Osteoblast (primary cell): ENCODE data around the gene SLC2A3. TPM values are rescaled to one million over a fixed set of nuclear protein-coding genes. Genes with fewer than 3 reads are reported as not detected.

Experiments
- DNase-seq: peaks from one replicate; pipeline ENCODE4 v3.0.0; 2011; ENCODE audit warnings: low spot score, mixed read lengths; ENCODE audit not compliant: insufficient read length; ENCODE audit errors: missing footprints
- H2AFZ ChIP-seq: 2 replicates; pipeline ENCODE4 v1.6.0; 2011; ENCODE audit warnings: mild to moderate bottlenecking, low read length
- H3K27ac ChIP-seq: 2 replicates; pipeline ENCODE4 v1.5.1; 2011; ENCODE audit warnings: mild to moderate bottlenecking, low read depth, low read length, moderate library complexity
- H3K27me3 ChIP-seq: 2 replicates; pipeline ENCODE4 v1.6.0; 2012; ENCODE audit warnings: mild to moderate bottlenecking, control low read depth, inconsistent platforms, low read length, moderate library complexity; ENCODE audit not compliant: insufficient read depth
- H3K36me3 ChIP-seq: 2 replicates; pipeline ENCODE4 v1.5.1; 2011; ENCODE audit warnings: mild to moderate bottlenecking, low read length, control low read depth, moderate library complexity; ENCODE audit not compliant: insufficient read depth
- H3K4me1 ChIP-seq: 2 replicates; pipeline ENCODE4 v1.5.1; 2011; ENCODE audit warnings: mild to moderate bottlenecking, low read length, control low read depth, moderate library complexity; ENCODE audit not compliant: insufficient read depth
- H3K4me2 ChIP-seq: 2 replicates; pipeline ENCODE4 v1.6.0; 2011; ENCODE audit warnings: mild to moderate bottlenecking, low read length; ENCODE audit not compliant: insufficient read depth
- H3K4me3 ChIP-seq: fragments of 200-600 bp; sonication (generic); 3 replicates; pipeline ENCODE4 v1.5.1; 2012; ENCODE audit warnings: mild to moderate bottlenecking, low read length, inconsistent platforms; ENCODE audit not compliant: insufficient read depth
- H3K79me2 ChIP-seq: 2 replicates; pipeline ENCODE4 v1.6.0; 2012; ENCODE audit warnings: mild to moderate bottlenecking, low read length, control low read depth, inconsistent platforms; ENCODE audit not compliant: insufficient read depth
- H3K9me3 ChIP-seq: 2 replicates; pipeline ENCODE4 v1.5.1; 2011; ENCODE audit warnings: low read depth, low read length, control low read depth
- H4K20me1 ChIP-seq: 2 replicates; pipeline ENCODE4 v1.6.0; 2012; ENCODE audit warnings: mild to moderate bottlenecking, low read length, control low read depth; ENCODE audit not compliant: insufficient read depth
- total RNA-seq: library from RNA; depleted of rRNA; stranded (reverse); fragments of >200 nt; gene quantifications from 2 replicates; pipeline ENCODE4 v1.2.3, GENCODE V29; 2012
- TF ChIP-seq, protein P1 (sequence below): IDR thresholded peaks from 2 replicates; pipeline ENCODE4 v1.5.1; 2011; ENCODE audit warnings: mild to moderate bottlenecking, low read depth, low read length, moderate library complexity; ENCODE audit errors: extremely low read depth

SLC2A3 gene
- total RNA-seq, 1 donor, result 143 TPM

DNA sequence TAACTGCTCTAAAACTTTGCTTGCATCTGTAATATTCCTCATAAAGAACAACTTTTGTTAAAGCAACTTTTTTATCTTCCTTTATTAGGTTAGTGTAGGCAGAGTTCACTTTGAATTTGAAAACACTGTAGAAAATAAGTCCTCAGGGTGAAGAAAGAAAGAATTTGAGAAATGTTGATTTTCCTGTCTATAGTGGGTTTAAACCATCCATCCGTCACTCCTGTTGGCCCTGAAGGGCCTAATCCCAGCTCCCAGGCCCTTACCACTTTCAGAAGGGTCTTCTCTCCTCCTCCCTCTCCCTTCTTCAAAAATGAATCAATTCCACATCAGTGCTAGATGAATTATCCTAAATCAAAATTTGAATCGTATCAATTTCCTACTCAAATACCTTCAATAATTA is 4.9 kb upstream of the SLC2A3 start:
- H3K27ac ChIP-seq, result no peak overlapping the region
- H3K4me3 ChIP-seq, result no peak overlapping the region
- H4K20me1 ChIP-seq, result peaks cover under 1% of the 10 kb centered on the region
- no peaks in the 10 kb centered on the region for H3K27me3 ChIP-seq
- TF ChIP-seq, protein P1, sequence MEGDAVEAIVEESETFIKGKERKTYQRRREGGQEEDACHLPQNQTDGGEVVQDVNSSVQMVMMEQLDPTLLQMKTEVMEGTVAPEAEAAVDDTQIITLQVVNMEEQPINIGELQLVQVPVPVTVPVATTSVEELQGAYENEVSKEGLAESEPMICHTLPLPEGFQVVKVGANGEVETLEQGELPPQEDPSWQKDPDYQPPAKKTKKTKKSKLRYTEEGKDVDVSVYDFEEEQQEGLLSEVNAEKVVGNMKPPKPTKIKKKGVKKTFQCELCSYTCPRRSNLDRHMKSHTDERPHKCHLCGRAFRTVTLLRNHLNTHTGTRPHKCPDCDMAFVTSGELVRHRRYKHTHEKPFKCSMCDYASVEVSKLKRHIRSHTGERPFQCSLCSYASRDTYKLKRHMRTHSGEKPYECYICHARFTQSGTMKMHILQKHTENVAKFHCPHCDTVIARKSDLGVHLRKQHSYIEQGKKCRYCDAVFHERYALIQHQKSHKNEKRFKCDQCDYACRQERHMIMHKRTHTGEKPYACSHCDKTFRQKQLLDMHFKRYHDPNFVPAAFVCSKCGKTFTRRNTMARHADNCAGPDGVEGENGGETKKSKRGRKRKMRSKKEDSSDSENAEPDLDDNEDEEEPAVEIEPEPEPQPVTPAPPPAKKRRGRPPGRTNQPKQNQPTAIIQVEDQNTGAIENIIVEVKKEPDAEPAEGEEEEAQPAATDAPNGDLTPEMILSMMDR, result no peak
- no peak for DNase-seq
- H3K4me2 ChIP-seq, result no peak overlapping the region
- H2AFZ ChIP-seq, result no peak overlapping the region
- H3K9me3 ChIP-seq, result no peaks in the 10 kb centered on the region
- H3K36me3 ChIP-seq, result no peaks in the 10 kb centered on the region
- peaks cover under 1% of the 10 kb centered on the region for H3K79me2 ChIP-seq
- H3K4me1 ChIP-seq, result peaks cover 8% of the 10 kb centered on the region

DNA sequence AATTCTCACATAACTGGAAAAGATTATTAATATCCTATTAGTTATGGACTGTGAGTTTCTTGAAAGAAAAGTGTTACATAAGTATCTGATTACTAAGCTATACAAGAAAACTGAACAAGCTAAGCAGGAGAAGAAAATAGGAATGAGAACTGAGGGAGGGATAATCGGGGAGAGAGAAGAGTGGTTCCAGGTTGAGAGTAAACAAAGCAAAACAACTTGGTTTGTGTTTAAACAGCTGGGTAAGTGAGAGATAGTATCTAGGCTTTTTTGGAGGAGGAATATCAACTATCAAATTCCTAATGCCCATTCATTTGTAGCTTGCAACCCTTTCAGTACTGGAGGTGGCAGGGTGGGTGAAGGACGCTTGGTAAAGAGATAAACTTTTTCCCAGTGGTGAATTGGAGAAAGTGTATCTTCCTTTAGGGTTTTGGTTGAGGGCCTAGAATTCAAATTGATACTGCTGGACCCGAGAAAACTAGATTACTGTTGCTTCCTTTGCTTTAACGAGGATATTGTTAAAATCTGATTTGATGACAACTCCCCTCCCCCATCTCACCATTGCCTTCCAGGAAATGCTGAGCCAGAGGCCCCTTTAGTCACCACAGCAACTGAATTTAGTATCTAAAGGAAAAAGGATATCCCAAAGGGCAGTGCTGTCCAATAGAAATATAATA is 2.0 kb upstream of the SLC2A3 start:
- peak; percentile 79 for DNase-seq
- peaks cover 10% of the 10 kb centered on the region for H3K36me3 ChIP-seq
- H3K27me3 ChIP-seq, result no peaks in the 10 kb centered on the region
- H3K4me3 ChIP-seq, result no peak overlapping the region
- H3K4me1 ChIP-seq, result peaks cover 18% of the 10 kb centered on the region
- H3K9me3 ChIP-seq, result no peaks in the 10 kb centered on the region
- H3K27ac ChIP-seq, result peak overlapping the region; percentile 49
- H3K4me2 ChIP-seq, result peak overlapping the region; percentile 52
- H2AFZ ChIP-seq, result peak overlapping the region; percentile 72
- H4K20me1 ChIP-seq, result peaks cover 19% of the 10 kb centered on the region
- TF ChIP-seq, protein P1, result peak; percentile 41
- peaks cover 30% of the 10 kb centered on the region for H3K79me2 ChIP-seq

DNA sequence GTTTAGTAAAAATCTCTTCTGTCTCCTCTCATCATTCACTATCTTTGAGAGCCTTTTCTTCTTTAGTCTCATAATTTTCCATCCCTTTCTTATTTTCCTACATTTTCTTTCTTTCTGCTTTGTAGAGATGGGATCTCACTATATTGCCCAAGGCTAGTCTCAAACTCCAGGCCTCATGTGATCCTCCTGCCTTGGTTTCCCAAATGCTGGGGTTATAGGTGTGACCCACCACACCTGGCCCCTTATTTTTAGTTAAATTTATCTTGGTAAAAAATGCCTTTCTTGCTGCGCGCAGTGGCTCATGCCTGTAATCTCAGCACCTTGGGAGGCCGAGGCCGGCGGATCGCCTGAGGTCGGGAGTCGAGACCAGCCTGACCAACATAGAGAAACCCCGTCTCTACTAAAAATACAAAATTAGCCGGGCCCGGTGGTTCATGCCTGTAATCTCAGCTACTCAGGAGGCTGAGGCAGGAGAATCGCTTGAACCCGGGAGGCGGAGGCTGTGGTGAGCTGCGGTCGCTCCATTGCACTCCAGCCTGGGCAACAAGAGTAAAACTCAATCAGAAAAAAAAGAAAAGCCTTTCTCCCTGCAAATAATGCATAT is 996 bp downstream of the SLC2A3 start:
- peaks cover 39% of the 10 kb centered on the region for H3K36me3 ChIP-seq
- TF ChIP-seq, protein P1, result no peak
- H3K4me3 ChIP-seq, result peak overlapping the region; percentile 87
- H3K4me1 ChIP-seq, result peaks cover 18% of the 10 kb centered on the region
- DNase-seq, result no peak
- peak overlapping the region; percentile 94 for H3K27ac ChIP-seq
- no peaks in the 10 kb centered on the region for H3K9me3 ChIP-seq
- peaks cover 53% of the 10 kb centered on the region for H3K79me2 ChIP-seq
- peak overlapping the region; percentile 97 for H3K4me2 ChIP-seq
- H4K20me1 ChIP-seq, result peaks cover 36% of the 10 kb centered on the region
- no peaks in the 10 kb centered on the region for H3K27me3 ChIP-seq
- no peak overlapping the region for H2AFZ ChIP-seq

DNA sequence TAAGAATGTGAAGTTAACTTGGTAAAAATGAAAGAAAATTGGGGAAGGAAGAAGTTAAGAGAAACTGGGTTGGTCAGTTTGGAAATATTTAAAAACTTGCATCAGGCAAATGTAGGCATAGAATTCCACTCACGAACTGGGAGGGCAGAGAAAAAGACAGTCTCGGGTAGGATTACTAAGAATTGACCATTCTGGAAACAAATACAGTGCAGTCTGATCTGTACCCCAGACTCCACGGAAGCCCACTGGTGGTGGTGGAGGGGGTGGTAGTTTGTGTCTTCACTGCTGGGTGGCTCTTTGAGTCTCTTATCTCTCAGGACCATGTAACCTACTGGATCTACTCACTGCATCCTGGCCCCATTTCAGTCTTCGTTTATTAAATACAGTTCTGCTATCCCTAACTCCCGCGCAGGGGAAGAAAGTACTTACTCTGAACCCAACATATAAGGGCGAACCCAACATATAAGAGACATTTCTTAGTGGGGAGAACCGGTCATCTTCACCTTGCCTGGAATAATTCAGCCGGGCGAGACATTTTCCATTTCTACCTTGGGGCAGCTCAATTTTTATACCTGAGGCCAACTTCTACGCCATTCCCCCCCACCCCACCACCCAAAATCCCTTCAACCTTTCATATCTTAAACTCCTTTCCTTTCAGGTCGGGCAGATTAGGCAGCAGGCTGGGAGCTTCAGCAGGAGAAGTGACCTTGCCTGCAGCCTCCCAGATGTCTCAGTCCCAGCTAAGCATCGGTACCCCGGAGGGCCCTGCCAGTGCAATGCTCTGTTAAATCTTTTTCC is 1.7 kb downstream of the SLC2A3 start:
- Histone ChIP-seq H3K27ac (peak overlapping the region; percentile 94), H3K4me3 (peak overlapping the region; percentile 87), H3K9me3 (no peaks in the 10 kb centered on the region), H2AFZ (no peak overlapping the region), H3K27me3 (no peaks in the 10 kb centered on the region), H3K79me2 (peaks cover 55% of the 10 kb centered on the region), H4K20me1 (peaks cover 36% of the 10 kb centered on the region), H3K4me1 (peaks cover 18% of the 10 kb centered on the region), H3K36me3 (peaks cover 44% of the 10 kb centered on the region), H3K4me2 (peak overlapping the region; percentile 97)
- no peak for DNase-seq
- TF ChIP-seq, protein P1, result no peak
